SW480 (cell line): ENCODE data around the gene FBXO2.

Experiments used
- DNase-seq: peaks from one replicate; pipeline ENCODE4 v3.0.0-alpha.2; 2016; ENCODE audit warnings: low spot score

Gene FBXO2, protein sequence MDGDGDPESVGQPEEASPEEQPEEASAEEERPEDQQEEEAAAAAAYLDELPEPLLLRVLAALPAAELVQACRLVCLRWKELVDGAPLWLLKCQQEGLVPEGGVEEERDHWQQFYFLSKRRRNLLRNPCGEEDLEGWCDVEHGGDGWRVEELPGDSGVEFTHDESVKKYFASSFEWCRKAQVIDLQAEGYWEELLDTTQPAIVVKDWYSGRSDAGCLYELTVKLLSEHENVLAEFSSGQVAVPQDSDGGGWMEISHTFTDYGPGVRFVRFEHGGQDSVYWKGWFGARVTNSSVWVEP

DNA sequence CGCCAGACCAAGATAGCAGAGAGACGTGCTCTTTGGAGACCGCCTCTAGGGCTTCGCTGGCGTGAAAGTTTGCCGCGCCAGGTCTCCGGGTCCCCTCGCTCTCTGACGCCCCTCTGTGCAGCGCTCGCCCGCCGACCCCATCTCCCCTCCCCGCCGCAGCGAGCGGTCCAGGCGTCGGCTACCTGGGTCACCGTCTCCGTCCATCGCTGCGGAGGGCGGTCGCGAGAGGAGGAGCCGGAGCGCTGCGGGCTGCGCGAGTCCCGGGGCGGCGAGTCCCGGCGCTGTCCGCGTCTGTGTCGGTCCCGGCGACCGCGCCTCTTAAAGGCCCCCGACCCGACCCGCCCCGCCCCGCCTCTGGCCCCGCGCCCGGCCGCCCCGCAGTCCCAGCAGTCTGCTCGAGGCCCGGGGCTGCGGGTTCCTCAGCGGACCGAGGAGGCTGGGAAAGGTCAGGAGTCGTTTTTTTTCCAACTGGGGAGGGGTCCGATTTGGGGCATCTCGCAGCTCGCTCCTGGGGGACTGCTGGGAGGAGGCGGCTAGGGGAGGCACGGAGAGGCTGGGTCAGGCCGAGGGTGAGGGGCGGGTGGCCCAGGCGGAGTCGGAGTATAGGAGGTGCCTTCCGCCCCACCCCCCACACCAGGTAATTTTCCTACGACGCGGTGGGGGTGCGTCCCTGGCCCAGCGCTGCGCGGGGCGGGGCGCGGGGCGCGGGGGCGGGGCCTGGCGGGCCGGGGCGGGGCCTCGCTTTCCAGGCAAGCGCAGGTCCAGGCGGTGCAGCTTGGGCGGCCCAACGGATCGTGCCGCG lies at the start of gene FBXO2, which contains the start of gene FBXO44:
FBXO2 (minus strand) TSS at position 293 of the 802 bp plus-strand sequence; CDS start at position 204, 89 bp downstream.
FBXO44 (plus strand) TSS at position 741 of the 802 bp plus-strand sequence. CDS start 959 bp downstream, outside the sequence.
- DNase-seq, result peak; percentile 67

DNA sequence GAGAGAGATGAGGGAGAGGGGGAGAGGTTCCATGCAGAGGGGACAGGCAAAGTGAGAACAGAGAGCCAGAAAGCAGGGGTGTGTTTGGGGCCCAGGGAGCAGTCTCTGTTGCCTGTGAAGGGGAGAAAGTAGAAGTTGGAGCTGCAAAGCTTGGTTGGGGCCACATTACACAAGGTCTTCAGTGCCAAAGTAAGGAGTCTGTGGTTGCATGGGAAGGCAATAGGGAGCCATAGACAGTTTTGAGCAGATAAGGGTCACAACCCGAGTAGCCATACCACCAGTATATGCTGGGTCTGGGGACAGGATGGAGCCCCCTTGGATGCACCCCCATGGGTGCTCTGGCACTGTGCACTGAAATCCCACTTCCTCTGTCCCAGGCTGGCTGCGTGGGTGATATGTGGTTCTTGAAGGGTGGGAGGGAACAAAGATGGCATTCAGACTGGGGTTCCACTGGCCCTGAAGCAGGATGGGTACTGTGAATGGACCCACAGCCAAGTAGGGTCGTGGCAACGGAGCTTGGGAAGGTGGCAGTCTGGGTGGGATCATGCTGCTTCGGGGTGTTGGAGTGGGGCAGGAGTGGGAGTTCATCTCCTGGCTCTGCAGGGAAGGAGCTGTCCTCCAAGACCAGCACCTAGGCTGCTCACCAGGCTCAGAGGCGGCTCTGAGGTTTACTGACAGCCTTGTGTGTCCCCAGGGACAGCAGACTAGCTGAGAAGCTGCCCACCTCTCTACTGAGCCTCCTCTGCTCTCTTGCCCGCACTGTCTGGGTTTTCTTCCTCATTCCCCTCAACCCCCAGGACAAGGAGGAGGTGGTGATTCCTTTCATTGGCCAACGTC lies 49.3 kb upstream of the FBXO2 start:
- no peak for DNase-seq

DNA sequence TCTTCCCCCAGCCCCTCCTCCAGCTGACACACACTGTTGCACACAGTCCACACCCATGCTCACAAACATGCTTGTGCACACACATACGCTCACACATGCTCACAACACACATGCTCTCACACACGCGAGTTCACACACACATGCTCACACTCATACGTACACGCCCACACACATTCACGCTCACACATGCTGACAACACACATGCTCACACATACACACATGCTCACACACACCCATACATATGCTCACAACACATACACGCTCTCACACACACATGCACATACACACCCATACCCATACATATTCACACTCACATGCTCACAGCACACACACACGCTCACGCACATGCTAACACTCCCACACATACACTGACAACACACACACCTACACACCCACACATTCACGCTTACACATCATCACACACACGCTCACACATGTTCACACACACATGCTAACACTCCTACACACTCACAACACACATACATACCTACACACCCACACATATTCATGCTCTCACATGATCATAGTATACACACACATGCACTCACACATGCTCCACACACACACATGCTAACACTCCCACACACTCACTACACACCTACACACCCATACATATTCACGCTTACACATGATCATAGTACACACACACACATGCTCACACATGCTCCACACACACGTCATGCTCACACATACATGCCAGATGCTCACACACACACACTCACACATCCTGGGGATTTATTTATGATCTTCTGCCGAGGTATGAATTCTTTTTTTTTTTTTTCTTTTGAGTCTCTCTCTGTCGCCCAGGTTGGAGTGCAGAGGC lies 48.0 kb upstream of the FBXO2 start:
- no peak for DNase-seq

DNA sequence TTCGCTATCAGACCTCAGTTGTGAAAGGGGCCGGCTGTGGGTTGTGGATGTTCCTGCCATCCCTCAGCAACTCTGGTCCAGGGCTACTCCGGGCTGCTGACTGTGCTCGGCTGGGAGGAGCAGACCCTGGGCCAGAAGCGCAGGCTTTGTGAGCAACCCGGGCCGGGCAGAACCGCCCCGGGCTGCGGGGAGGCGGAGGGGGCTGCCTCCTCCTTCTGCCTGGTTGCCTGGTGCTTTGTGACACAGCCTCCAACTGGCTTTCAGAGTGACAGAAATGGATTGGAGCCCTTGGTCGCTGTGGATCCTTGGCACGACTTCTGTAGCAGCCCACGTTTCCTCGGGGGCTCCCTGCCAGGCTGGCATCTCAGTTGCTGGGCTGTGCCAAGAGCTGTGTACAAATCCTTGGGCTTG lies 47.3 kb upstream of the FBXO2 start:
- DNase-seq, result no peak

DNA sequence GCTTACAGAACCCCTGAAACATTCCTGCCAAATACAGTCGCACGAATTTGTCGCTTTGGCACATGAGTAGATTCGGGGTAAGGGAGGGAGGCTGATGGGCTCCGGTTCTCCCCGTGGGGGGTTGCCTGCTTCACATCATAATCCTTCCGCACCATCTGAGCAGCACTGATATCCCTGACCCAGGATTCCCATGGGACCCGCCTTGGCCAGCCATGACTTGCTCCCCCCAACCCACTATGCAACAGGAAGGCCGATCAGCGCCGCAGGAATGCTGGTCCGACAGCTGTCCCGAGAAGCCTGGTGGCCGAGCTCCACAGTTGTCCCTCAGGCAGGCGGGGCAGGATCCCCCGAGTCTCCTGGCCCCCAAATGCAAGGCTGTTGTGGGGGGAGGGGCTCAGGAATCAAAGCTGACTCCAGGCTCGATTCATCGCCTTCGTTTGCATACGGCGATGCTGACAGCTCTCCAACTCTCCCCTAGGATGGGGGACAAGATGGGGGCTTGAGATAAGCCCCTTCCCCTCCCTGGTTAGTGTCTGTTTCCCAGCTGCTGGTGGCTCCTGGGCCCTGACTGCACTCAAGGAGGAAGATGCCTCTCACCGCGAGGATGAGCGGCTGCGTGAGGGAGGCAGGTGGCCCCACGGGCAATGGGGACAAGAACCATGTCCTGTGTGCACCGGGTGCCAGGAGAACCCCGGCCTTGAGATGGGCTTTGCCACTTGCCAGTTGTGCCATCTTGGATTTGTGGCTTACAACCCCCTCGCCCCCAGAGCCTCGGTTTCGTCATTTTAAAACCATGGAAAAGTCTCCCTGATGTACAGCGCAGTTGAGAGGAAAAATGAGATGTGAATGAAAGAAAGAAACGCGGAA lies 46.6 kb upstream of the FBXO2 start:
- DNase-seq, result no peak

DNA sequence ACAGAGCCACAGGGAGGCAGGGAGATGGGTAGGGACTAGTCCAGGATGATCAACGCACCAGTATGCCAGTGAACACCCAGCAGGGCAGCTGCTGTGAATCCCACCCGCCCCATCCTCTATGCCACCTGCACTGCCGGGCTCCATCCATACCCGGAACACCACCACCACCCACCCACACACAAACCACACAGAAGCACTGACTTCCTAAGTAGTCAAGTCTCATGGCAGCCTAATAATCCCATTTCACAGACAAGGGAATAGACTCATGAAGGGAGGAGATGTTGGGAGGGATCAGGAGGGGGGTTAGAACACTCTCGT lies 43.6 kb upstream of the FBXO2 start:
- no peak for DNase-seq

DNA sequence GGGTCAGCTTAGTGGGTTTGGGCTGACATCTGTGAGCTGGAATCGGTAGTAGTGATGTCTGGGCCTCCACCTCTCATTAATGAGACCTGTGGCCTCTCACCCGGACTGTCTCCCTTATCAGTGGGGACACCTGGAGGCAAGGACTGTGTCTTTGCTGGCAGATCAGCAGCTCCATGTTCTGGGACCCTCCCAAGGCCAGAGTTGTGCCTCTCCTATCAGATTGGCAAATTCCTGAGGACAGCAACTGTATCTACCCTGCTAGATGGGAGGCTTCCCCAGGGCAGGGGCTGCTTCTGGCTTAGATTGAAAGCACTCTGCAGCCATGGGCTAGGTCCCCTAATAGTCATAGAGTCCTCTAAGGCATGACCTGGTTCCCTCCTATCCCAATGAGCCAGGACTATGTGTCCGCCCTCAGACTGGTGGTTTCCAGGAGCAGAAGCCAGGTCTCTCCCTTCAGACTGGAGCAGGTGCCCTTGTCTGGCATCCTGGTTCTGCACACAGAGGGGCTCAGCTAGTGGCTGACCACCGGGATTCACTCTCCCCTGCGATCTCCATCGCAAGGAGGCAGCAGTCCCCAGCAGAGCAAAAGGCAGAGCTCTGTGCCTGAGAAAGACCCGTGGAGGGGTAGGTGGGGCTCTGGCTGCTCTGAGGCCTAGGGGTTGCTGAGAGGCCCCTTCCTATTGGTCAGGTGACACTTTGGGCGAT lies 43.1 kb upstream of the FBXO2 start:
- no peak for DNase-seq

DNA sequence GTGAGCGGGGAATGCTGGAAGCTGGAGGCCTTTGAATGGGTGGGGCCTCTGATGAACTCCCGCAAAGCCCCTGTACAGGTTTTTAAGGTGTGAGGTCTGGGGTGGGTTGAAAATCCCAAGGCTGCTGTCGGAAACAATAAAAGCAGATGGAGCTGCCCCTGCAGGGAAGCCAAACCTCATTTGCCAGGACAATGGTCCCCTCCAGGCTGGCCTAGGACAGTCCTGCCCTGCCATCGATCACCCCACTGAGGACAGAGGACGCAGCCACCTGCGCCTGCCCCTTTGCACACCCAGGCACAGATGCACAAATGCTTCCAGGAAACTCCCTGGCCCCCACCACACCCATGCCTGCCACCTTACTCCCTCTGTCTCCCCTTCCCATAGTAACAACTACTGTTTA lies 41.6 kb upstream of the FBXO2 start:
- DNase-seq, result no peak

DNA sequence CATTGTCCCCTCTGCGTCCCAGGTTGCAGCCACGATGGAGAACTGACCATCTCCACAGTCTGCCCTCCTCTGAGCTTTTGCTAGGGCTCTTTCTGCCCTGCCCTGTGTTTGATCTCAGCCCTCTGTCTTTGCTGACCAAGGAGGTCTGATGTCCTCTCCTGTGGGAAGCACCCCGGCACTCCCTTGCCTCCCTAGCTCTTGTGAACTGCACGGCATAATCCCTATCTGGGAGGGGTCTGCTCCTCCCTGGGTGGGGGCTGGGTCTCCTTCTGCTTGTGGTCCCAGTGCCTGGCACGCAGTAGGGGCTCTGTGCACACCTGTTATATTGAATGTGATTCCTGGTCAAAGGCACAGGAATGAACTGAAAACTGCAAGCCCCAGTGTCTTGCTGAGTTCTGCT lies 39.7 kb upstream of the FBXO2 start:
- no peak for DNase-seq

DNA sequence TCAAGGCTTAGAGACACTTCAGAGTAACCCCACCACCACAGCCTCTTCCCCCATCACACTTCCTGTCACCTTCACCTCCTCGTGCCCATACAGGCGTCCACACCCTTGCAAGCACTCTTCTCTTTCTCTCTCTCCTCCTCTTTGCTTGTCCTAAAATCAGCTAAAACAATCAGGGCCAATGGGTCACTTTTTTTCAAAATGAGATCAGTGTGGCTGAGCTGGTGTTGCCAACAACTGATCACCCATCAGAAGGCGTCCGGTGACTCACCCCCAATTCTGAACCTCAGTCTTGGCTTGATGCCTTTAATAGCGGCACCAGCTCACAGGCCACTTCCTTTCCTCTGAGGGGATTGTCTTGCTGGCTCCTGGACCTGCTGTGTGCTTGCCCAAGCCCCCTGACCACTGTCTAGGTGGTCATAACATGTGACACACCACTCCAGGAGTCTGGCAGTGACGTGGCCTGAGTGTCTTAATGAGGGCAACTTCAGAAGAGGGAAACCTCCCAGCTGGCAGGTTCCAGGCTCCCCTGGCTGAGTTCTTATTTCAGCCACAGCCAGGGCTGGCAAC lies 38.9 kb upstream of the FBXO2 start:
- peak; percentile 71 for DNase-seq

DNA sequence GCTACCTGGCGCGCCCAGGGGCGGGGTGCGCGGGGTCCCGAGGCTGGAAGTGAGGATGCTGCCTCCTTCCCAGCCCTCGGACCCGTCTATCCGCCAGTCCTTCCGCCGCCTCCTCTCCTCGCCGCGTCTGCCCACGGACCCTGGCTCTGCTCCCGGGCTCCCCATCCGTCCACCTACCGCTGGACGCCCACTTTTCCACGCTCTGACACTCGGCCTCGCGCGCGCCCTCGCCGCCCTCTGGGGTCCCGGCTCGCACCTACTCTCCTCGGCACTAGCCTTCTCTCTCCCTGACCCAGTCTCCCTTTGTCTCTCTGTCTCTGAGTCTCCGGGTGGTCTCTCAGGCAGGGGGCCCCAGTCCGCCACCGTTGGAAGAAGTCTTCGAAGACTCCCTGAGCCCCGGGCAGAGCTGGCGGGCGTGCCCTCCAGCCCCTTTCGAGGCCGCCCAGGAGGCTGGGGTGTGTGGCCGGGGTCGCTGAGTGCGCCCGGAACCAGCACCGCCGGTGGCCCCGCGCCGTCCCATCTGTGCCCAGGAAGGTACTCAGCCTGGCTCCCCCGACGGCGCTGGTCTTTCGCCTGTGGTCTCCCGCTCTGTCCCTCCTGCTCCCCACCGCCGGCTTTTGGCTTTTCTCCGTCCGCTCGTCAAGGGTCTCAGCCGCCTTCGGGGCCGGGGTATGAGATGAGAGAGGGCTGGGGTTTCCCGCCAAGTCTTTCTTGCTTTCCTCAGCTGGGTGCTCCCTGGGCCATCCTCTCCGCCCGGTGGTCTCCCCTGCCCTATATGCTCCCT lies 37.9 kb upstream of the FBXO2 start:
- DNase-seq, result no peak

DNA sequence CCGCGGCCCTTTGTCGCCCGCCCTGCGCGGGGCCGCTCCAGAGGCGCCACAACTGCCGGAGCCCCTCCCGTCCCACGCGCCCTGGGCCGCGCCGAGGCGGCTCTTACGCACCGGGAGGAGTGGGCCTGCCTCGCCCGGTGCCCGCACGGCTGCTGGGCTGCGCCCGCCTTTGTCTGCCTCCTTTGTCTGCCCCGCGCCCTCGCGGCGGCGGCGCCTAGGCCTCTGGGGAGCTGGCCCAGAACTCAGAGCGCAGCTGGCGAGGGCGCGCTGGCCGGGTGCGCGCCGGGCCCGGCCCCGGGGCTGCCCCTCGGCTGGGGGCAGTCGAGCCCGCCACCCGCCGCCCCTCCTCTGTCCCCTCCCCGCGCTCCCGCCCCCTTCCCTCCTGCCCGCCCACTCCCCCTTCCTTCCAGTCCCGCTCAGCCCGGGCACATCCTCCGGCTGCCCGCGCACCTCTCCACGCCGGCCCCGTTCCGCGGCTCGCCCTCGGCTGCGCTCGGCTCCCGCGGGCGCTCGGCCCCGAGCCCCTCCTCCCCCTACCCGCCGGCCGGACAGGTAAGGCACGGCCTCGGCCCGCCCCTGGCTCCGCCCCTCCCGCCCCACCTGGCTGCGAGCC lies 37.2 kb upstream of the FBXO2 start, which contains the start of gene DRAXIN:
DRAXIN (plus strand) TSS at position 409 of the 613 bp plus-strand sequence. CDS start 14,549 bp downstream, outside the sequence.
- peak; percentile 48 for DNase-seq

DNA sequence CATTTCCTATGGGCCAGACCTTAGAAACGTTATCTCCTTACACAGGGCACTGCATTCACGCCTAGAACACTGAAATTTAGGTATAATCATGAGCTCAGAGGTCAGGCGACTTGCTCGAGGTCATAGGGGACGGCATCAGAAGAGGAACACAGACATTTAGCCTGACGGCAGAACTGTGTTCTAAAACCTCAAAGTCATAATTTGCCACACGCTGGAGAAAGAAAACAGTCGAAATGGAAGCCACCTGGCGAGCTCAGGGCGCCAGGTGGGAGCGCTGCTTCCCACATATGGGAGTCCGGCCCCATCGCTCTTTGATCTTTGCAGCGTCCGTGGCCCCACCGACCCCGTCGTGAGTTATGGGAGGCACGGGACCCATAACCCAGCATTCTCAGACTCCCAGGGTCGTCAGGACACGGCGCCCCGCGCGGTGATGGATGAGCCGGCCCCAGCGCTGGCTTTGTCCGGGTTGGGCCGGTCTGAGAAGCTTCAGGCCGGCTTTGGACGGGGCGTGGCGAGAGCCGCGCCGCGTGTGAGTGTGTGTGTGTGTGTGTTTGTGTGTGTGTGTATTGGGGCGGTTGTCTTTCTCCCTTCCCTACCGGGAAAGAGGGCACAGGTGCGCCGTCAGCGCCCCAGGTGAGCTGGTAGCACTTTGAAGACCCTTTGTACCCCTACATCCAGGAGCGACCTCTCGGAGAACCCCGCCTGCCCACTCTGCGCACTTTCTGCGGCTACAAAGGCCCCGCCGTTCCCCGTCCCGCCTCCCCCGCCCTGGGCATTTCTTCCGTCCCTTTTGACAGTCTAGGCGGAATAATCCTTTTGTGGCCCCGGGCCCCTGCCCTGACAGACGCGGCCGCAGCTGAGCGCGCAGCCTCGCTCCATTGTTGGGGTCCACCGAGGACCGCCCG lies 36.4 kb upstream of the FBXO2 start:
- DNase-seq, result peak; percentile 76

DNA sequence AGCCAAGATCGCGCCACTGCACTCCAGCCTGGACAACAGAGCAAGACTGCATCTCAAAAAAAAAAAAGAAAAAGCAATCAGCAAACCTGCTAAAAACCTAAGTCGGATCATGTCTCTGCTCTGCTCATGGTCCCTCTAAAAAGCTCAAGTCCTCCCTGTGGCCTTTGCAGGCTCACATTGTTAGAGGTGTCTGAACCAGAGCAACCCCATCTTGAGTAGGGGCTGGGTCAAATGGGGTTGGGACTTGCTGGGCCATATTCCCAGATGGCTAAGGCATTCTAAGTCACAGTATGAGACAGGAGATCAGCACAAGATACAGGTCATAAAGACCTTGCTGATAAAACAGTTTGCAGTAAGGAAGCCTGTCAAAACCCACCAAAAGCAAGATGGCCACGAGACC lies 34.3 kb upstream of the FBXO2 start:
- no peak for DNase-seq

DNA sequence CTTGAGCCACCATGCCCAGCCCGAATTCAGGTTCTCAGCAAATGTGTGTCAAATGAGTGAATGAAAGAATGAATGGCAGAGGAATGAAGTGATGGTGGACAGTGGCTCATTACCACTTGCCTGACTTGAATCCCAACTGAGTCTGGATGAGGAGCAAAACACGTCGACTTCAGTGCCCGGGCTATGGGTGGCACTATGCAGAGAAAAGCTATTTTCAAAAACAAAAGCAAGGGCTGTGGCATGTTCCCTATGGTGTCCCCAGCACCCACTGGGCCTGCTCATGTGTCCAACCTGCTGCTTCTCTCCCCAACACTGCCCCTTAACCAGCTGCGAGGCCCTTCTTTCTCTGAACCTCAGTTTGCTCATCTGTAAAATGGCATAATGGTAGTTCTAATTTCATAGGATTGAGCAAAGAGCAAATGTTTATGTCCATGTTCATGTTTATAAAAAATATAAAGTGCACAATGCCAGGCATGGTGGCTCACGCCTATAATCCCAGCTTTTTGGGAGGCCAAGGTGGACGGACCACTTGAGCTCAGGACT lies 31.1 kb upstream of the FBXO2 start:
- DNase-seq, result no peak

DNA sequence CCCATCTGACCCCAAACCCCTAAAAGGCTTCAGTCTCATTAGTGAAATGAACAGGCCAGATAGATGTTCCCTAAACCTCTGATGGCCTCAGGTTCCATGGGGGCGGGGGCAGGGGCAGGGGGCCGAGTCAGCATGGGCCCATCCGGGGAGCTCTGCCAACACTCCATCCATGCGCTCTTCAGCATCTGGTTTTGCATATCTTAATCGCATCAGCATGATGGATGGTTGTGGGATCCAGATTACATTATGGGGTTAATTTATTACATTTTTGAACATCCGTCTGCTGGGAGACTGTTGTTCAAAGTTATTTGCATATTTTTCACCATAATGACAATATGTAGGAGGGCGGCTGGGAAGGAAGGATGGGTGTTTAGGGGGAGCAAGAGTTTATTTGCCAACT lies 29.8 kb upstream of the FBXO2 start:
- no peak for DNase-seq

DNA sequence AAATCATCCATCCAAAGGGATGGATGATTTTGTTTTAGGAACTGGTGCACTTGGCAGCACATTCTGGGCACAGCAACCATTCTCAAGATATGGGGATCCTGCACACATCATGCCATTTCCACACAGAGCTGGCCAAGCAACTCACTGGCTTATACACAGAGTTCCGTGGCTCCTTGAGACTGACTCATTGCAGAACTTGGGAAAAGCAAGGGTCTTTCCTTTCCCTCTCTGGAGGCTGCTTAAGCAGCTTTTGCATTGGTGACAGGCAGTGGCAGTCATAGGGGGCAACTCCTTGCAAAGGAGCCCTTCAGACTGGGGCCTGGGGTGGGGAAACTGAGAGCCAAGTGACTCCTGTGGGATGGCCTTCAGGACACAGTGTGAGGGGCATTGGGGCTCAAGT lies 28.6 kb upstream of the FBXO2 start:
- no peak for DNase-seq
